Esophagus squamous epithelium (tissue), 4 donors: ENCODE data around the gene DLGAP1.

Experiments used
- POLR2A ChIP-seq, 4 donors: fragments of 450-650 bp; IDR thresholded peaks; one replicate each; pipeline ENCODE4 v1.6.1; 2017; ENCODE audit warnings: antibody characterized with exemption in 4 of 4, mild to moderate bottlenecking in 4 of 4, moderate library complexity in 3 of 4
- TF ChIP-seq, protein P1 (sequence below), 6 experiments: fragments of 450-650 bp in 4 of 6; fragments of 200-600 bp in 2 of 6; sonication (generic) in 2 of 6; IDR thresholded peaks; one replicate each; pipeline ENCODE4 v1.5.1; 2016 to 2019; ENCODE audit warnings: antibody characterized with exemption in 6 of 6, mild to moderate bottlenecking in 4 of 6, moderate library complexity in 4 of 6

DNA sequence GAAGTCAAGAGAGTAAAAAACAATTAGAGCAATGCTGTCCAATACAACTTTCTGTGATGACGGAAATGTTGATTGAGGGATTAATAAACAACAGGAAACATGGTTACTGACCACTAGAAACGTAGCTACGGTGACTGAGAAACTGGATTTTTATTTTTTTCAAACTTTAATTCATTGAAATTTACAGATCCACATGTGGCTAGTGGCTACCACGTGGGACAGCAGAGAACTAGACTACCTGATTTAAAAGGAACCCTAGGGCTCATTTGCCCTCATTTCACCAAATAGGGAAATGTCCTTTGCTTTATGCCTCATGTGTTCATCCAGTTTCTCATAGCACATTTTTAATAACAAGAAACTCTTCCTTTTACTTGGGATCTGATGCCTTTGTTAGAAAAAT is 592.1 kb downstream of the DLGAP1 start:
- TF ChIP-seq, protein P1, sequence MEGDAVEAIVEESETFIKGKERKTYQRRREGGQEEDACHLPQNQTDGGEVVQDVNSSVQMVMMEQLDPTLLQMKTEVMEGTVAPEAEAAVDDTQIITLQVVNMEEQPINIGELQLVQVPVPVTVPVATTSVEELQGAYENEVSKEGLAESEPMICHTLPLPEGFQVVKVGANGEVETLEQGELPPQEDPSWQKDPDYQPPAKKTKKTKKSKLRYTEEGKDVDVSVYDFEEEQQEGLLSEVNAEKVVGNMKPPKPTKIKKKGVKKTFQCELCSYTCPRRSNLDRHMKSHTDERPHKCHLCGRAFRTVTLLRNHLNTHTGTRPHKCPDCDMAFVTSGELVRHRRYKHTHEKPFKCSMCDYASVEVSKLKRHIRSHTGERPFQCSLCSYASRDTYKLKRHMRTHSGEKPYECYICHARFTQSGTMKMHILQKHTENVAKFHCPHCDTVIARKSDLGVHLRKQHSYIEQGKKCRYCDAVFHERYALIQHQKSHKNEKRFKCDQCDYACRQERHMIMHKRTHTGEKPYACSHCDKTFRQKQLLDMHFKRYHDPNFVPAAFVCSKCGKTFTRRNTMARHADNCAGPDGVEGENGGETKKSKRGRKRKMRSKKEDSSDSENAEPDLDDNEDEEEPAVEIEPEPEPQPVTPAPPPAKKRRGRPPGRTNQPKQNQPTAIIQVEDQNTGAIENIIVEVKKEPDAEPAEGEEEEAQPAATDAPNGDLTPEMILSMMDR (IDR thresholded peaks at IDR 0.05): no peak
- no peak for TF ChIP-seq POLR2A (IDR thresholded peaks at IDR 0.05)
